HepG2 (cell line): ENCODE measurements around the gene U2AF2. TPM values are rescaled to one million over a fixed set of nuclear protein-coding genes. Genes with fewer than 3 reads are reported as not detected.

Experiments
- HOMEZ ChIP-seq: IDR thresholded peaks from 2 replicates; pipeline ENCODE4 v1.6.1; 2016; ENCODE audit warnings: low read depth
- IRF1 ChIP-seq: sonication (generic); formaldehyde crosslinking; IDR thresholded peaks from 2 replicates; pipeline ENCODE4 v1.4.0; 2020; ENCODE audit warnings: low read depth, mild to moderate bottlenecking, missing genetic modification reagents
- KDM6A ChIP-seq: IDR thresholded peaks from 2 replicates; pipeline ENCODE4 v1.6.1; 2016; ENCODE audit warnings: low read depth
- MZF1 ChIP-seq: sonication (generic); formaldehyde crosslinking; IDR thresholded peaks from 2 replicates; pipeline ENCODE4 v1.8.1; 2023; ENCODE audit warnings: mild to moderate bottlenecking, missing genetic modification reagents, borderline replicate concordance
- NFKB2 ChIP-seq: sonication (generic); formaldehyde crosslinking; IDR thresholded peaks from 2 replicates; pipeline ENCODE4 v1.4.0; 2020; ENCODE audit warnings: missing genetic modification reagents, borderline replicate concordance
- NFRKB ChIP-seq: fragments of 450-650 bp; IDR thresholded peaks from 2 replicates; pipeline ENCODE4 v1.6.1; 2017
- NR2C2 ChIP-seq: sonication (generic); formaldehyde crosslinking; IDR thresholded peaks from 2 replicates; pipeline ENCODE4 v1.4.0; 2020; ENCODE audit warnings: missing genetic modification reagents, mild to moderate bottlenecking, moderate library complexity, borderline replicate concordance
- PCBP1 ChIP-seq: fragments of 200-400 bp; formaldehyde crosslinking; IDR thresholded peaks from 2 replicates; pipeline ENCODE4 v1.6.1; 2017; ENCODE audit warnings: mild to moderate bottlenecking, low read depth, low read length, borderline replicate concordance
- RXRA ChIP-seq: sonication (generic); formaldehyde crosslinking; IDR thresholded peaks from 2 replicates; pipeline ENCODE4 v1.5.1; 2020; ENCODE audit warnings: missing genetic modification reagents
- YEATS4 ChIP-seq: sonication (generic); formaldehyde crosslinking; IDR thresholded peaks from 2 replicates; pipeline ENCODE4 v1.4.0; 2020; ENCODE audit warnings: missing genetic modification reagents, borderline replicate concordance
- ZNF12 ChIP-seq: sonication (generic); formaldehyde crosslinking; IDR thresholded peaks from 2 replicates; pipeline ENCODE4 v1.5.0; 2020; ENCODE audit warnings: missing genetic modification reagents
- ZNF235 ChIP-seq: sonication (generic); formaldehyde crosslinking; IDR thresholded peaks from 2 replicates; pipeline ENCODE4 v1.8.1; 2023; ENCODE audit warnings: mild to moderate bottlenecking, missing genetic modification reagents, borderline replicate concordance
- ZNF260 ChIP-seq: sonication (generic); formaldehyde crosslinking; IDR thresholded peaks from 2 replicates; pipeline ENCODE4 v1.4.0; 2020; ENCODE audit warnings: missing genetic modification reagents, low read depth, mild to moderate bottlenecking, borderline replicate concordance
- ZNF510 ChIP-seq: sonication (generic); formaldehyde crosslinking; IDR thresholded peaks from 2 replicates; pipeline ENCODE4 v1.4.0; 2020; ENCODE audit warnings: low read depth, mild to moderate bottlenecking, missing genetic modification reagents
- ZNF547 ChIP-seq: sonication (generic); formaldehyde crosslinking; IDR thresholded peaks from 2 replicates; pipeline ENCODE4 v1.5.1; 2020; ENCODE audit warnings: mild to moderate bottlenecking, missing genetic modification reagents
- ZNF569 ChIP-seq: sonication (generic); formaldehyde crosslinking; IDR thresholded peaks from 2 replicates; pipeline ENCODE4 v1.5.0; 2020; ENCODE audit warnings: mild to moderate bottlenecking, missing genetic modification reagents, moderate library complexity, borderline replicate concordance
- ZNF672 ChIP-seq: sonication (generic); formaldehyde crosslinking; IDR thresholded peaks from 2 replicates; pipeline ENCODE4 v1.8.1; 2022; ENCODE audit warnings: missing genetic modification reagents
- ZSCAN31 ChIP-seq: sonication (generic); formaldehyde crosslinking; IDR thresholded peaks from 2 replicates; pipeline ENCODE4 v1.5.0; 2020; ENCODE audit warnings: low read depth, mild to moderate bottlenecking, missing genetic modification reagents
- polyA plus RNA-seq, 8 experiments: library from polyadenylated mRNA; depleted of rRNA in 3 of 8; stranded (reverse) in 7 of 8; unstranded in 1 of 8; fragments of >200 nt; fragmentation: Illumina TruSeq in 4 of 8; extraction: Trizol in 4 of 8; gene quantifications; 2 replicates each; pipeline versions ENCODE4 v1.2.1 to v1.2.3, GENCODE V29; 2011 to 2016; ENCODE audit warnings: low read depth in 4 of 8, missing spikeins in 1 of 8, mixed read lengths in 1 of 8; ENCODE audit not compliant: insufficient read depth in 1 of 8
- total RNA-seq, 5 experiments: library from RNA; depleted of rRNA; stranded (reverse); fragments of >200 nt; fragmentation: Illumina TruSeq; extraction: Trizol; gene quantifications; 2 replicates each; pipeline ENCODE4 v1.2.3, GENCODE V29; 2016; ENCODE audit warnings: low read depth in 1 of 5
- TF ChIP-seq, protein P1 (sequence below): fragments of 450-650 bp; IDR thresholded peaks from 2 replicates; pipeline ENCODE4 v1.6.1; 2016
- TF ChIP-seq, protein P2 (sequence below): sonication (generic); formaldehyde crosslinking; IDR thresholded peaks from 2 replicates; pipeline ENCODE4 v1.5.0; 2020; ENCODE audit warnings: mild to moderate bottlenecking, low read depth, missing genetic modification reagents, borderline replicate concordance
- TF ChIP-seq, protein P3 (sequence below): fragments of 450-650 bp; IDR thresholded peaks from 2 replicates; pipeline ENCODE4 v1.6.1; 2017

The U2AF2 gene
- total and polyA plus RNA-seq, 2 of the 13 experiments (the other 11 are each of a cell fraction or from before 2014, with no cell fraction given), result 84.3 to 124 TPM

DNA sequence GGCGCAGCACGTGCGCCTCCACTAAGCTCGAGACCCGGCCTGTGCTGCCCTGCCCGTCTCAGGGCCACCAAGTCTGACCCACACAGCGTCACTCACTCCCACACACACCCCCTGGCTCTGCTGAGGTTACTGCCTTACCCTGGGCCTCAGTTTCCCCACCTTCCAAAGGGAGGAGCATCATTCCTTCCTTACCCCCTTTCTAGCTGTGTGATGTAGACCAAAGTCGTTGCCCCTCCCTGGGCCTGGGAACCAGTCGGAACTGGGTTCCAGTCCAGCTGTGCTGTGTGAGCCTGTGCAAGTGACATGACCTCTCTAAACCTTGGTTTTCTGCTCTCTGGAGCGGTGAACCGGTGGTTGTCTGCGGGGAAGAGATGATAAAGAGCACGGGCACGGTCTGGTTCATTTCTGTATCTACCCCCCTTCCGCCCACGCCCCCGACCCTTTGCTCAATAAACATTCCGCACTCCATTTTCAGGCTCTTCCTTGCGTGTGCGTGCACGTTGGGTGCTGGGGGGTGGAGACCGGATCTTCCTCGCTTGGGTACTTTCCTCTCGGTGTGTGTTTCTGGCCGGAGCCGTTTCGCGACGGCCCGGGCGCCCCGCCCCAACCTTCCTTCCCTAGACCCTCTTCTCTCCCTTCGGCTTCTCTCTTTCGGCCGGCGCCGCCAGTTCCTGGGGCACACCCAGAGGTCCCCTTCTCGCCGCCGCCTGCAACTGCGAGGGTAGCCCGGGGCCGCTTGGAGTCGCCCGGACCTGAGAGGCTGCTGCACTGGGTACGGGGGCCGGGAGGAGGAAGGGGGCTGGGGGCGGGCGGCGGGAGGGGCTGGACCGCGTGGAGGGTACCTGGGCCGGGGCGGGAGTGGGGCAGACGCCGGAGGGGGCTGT is 11.6 kb upstream of the U2AF2 start, which contains the start of gene ZNF581 (continued):
- TF ChIP-seq, protein P1, sequence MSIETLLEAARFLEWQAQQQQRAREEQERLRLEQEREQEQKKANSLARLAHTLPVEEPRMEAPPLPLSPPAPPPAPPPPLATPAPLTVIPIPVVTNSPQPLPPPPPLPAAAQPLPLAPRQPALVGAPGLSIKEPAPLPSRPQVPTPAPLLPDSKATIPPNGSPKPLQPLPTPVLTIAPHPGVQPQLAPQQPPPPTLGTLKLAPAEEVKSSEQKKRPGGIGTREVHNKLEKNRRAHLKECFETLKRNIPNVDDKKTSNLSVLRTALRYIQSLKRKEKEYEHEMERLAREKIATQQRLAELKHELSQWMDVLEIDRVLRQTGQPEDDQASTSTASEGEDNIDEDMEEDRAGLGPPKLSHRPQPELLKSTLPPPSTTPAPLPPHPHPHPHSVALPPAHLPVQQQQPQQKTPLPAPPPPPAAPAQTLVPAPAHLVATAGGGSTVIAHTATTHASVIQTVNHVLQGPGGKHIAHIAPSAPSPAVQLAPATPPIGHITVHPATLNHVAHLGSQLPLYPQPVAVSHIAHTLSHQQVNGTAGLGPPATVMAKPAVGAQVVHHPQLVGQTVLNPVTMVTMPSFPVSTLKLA, result peak; percentile 19; the same call in 1 of the 2 replicates
- TF ChIP-seq, protein P2, sequence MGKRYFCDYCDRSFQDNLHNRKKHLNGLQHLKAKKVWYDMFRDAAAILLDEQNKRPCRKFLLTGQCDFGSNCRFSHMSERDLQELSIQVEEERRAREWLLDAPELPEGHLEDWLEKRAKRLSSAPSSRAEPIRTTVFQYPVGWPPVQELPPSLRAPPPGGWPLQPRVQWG (CRISPR knock-in tag), result 0 out of 2 replicates have a peak, but pooled peaks have one; percentile 38
- TF ChIP-seq NFRKB, result no peak
- peak; percentile 83; the same call in 1 of the 2 replicates for TF ChIP-seq YEATS4 (CRISPR knock-in tag)
- TF ChIP-seq ZNF510 (CRISPR knock-in tag), result no peak
- 0 out of 2 replicates have a peak, but pooled peaks have one; percentile 47 for TF ChIP-seq ZNF235
- no peak; the same call in 1 of the 2 replicates for TF ChIP-seq ZNF547 (CRISPR knock-in tag)
- no peak for TF ChIP-seq MZF1 (CRISPR knock-in tag)
- peak; percentile 67 for TF ChIP-seq NR2C2 (CRISPR knock-in tag)
- TF ChIP-seq PCBP1, result peak; percentile 26; the same call in 1 of the 2 replicates
- TF ChIP-seq, protein P3, sequence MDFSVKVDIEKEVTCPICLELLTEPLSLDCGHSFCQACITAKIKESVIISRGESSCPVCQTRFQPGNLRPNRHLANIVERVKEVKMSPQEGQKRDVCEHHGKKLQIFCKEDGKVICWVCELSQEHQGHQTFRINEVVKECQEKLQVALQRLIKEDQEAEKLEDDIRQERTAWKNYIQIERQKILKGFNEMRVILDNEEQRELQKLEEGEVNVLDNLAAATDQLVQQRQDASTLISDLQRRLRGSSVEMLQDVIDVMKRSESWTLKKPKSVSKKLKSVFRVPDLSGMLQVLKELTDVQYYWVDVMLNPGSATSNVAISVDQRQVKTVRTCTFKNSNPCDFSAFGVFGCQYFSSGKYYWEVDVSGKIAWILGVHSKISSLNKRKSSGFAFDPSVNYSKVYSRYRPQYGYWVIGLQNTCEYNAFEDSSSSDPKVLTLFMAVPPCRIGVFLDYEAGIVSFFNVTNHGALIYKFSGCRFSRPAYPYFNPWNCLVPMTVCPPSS, result no peak
- peak; percentile 35; the same call in 1 of the 2 replicates for TF ChIP-seq ZNF12 (CRISPR knock-in tag)
- 0 out of 2 replicates have a peak, but pooled peaks have one; percentile 58 for TF ChIP-seq ZSCAN31
- no peak; the same call in 1 of the 2 replicates for TF ChIP-seq NFKB2 (CRISPR knock-in tag)
- no peak for TF ChIP-seq IRF1
- TF ChIP-seq ZNF672 (CRISPR knock-in tag), result no peak
- no peak; the same call in 1 of the 2 replicates for TF ChIP-seq HOMEZ (CRISPR knock-in tag)
- no peak for TF ChIP-seq RXRA (CRISPR knock-in tag)
- TF ChIP-seq ZNF569 (CRISPR knock-in tag), result no peak
- TF ChIP-seq KDM6A (CRISPR knock-in tag), result no peak
- TF ChIP-seq ZNF260 (CRISPR knock-in tag), result no peak
